Measurements from ENCODE around the gene FTCD.

The FTCD gene

GRCh38 chr21:46159390-46159789 is 4.0 kb upstream of the FTCD start:
- no peaks in the 10 kb centered on the region for H3K27me3 ChIP-seq (ENCODE audit: control insufficient read depth in 2 of 2, insufficient read depth in 2 of 2, low read length in 2 of 2)
- no peak overlapping the region for H3K4me3 ChIP-seq (ENCODE audit: low read length in 2 of 2)
- no peak overlapping the region for H3K27ac ChIP-seq (ENCODE audit: low read depth in 2 of 2, low read length in 2 of 2)
- no peak overlapping the region for H3K9ac ChIP-seq (ENCODE audit: low read depth in 1 of 2, low read length in 2 of 2)
- H3K4me1 ChIP-seq (ENCODE audit: control insufficient read depth in 2 of 2, insufficient read depth in 2 of 2, low read length in 2 of 2): no peaks in the 10 kb centered on the region
- H3K9me3 ChIP-seq (ENCODE audit: control insufficient read depth in 2 of 2, low read length in 2 of 2): no peaks in the 10 kb centered on the region
- H3K36me3 ChIP-seq (ENCODE audit: control insufficient read depth in 2 of 2, insufficient read depth in 2 of 2, low read length in 2 of 2): peaks cover 0 to 2% of the 10 kb centered on the region in 2 donors

GRCh38 chr21:46158666-46159300 is 3.4 kb upstream of the FTCD start:
- no peak overlapping the region for H3K27ac ChIP-seq (ENCODE audit: low read depth in 2 of 2, low read length in 2 of 2)
- no peaks in the 10 kb centered on the region for H3K9me3 ChIP-seq (ENCODE audit: control insufficient read depth in 2 of 2, low read length in 2 of 2)
- no peak overlapping the region for H3K4me3 ChIP-seq (ENCODE audit: low read length in 2 of 2)
- H3K36me3 ChIP-seq (ENCODE audit: control insufficient read depth in 2 of 2, insufficient read depth in 2 of 2, low read length in 2 of 2): peaks cover 0 to 2% of the 10 kb centered on the region in 2 donors
- H3K9ac ChIP-seq (ENCODE audit: low read depth in 1 of 2, low read length in 2 of 2): no peak overlapping the region
- H3K27me3 ChIP-seq (ENCODE audit: control insufficient read depth in 2 of 2, insufficient read depth in 2 of 2, low read length in 2 of 2): no peaks in the 10 kb centered on the region
- H3K4me1 ChIP-seq (ENCODE audit: control insufficient read depth in 2 of 2, insufficient read depth in 2 of 2, low read length in 2 of 2): no peaks in the 10 kb centered on the region

- Histone ChIP-seq H3K27ac (ENCODE audit: low read depth in 2 of 2, low read length in 2 of 2) (no peak overlapping the region), H3K9me3 (ENCODE audit: control insufficient read depth in 2 of 2, low read length in 2 of 2) (no peaks in the 10 kb centered on the region), H3K4me1 (ENCODE audit: control insufficient read depth in 2 of 2, insufficient read depth in 2 of 2, low read length in 2 of 2) (peaks cover 2 to 4% of the 10 kb centered on the region in 2 donors), H3K9ac (ENCODE audit: low read depth in 1 of 2, low read length in 2 of 2) (no peak overlapping the region), H3K36me3 (ENCODE audit: control insufficient read depth in 2 of 2, insufficient read depth in 2 of 2, low read length in 2 of 2) (peaks cover 0 to 2% of the 10 kb centered on the region in 2 donors), H3K27me3 (ENCODE audit: control insufficient read depth in 2 of 2, insufficient read depth in 2 of 2, low read length in 2 of 2) (no peaks in the 10 kb centered on the region), H3K4me3 (ENCODE audit: low read length in 2 of 2) (no peak overlapping the region)
Measured at GRCh38 chr21:46157987-46158451, 2.6 kb upstream of the FTCD start.

GRCh38 chr21:46157396-46157986 is 2.1 kb upstream of the FTCD start:
- peaks cover 0 to 2% of the 10 kb centered on the region in 2 donors for H3K36me3 ChIP-seq (ENCODE audit: control insufficient read depth in 2 of 2, insufficient read depth in 2 of 2, low read length in 2 of 2)
- H3K27me3 ChIP-seq (ENCODE audit: control insufficient read depth in 2 of 2, insufficient read depth in 2 of 2, low read length in 2 of 2): no peaks in the 10 kb centered on the region
- no peak overlapping the region for H3K9ac ChIP-seq (ENCODE audit: low read depth in 1 of 2, low read length in 2 of 2)
- no peak overlapping the region for H3K27ac ChIP-seq (ENCODE audit: low read depth in 2 of 2, low read length in 2 of 2)
- H3K4me3 ChIP-seq (ENCODE audit: low read length in 2 of 2): no peak overlapping the region
- peaks cover 5 to 6% of the 10 kb centered on the region in 2 donors for H3K4me1 ChIP-seq (ENCODE audit: control insufficient read depth in 2 of 2, insufficient read depth in 2 of 2, low read length in 2 of 2)
- no peaks in the 10 kb centered on the region for H3K9me3 ChIP-seq (ENCODE audit: control insufficient read depth in 2 of 2, low read length in 2 of 2)

- Histone ChIP-seq H3K36me3 (ENCODE audit: control insufficient read depth in 2 of 2, insufficient read depth in 2 of 2, low read length in 2 of 2) (peaks cover 0 to 2% of the 10 kb centered on the region in 2 donors), H3K4me1 (ENCODE audit: control insufficient read depth in 2 of 2, insufficient read depth in 2 of 2, low read length in 2 of 2) (peaks cover 5 to 6% of the 10 kb centered on the region in 2 donors), H3K27me3 (ENCODE audit: control insufficient read depth in 2 of 2, insufficient read depth in 2 of 2, low read length in 2 of 2) (no peaks in the 10 kb centered on the region), H3K27ac (ENCODE audit: low read depth in 2 of 2, low read length in 2 of 2) (no peak overlapping the region), H3K9ac (ENCODE audit: low read depth in 1 of 2, low read length in 2 of 2) (no peak overlapping the region), H3K9me3 (ENCODE audit: control insufficient read depth in 2 of 2, low read length in 2 of 2) (no peaks in the 10 kb centered on the region), H3K4me3 (ENCODE audit: low read length in 2 of 2) (no peak overlapping the region)
Measured at GRCh38 chr21:46156678-46157077, 1.3 kb upstream of the FTCD start.

- Histone ChIP-seq H3K27me3 (ENCODE audit: control insufficient read depth in 2 of 2, insufficient read depth in 2 of 2, low read length in 2 of 2) (no peaks in the 10 kb centered on the region), H3K4me1 (ENCODE audit: control insufficient read depth in 2 of 2, insufficient read depth in 2 of 2, low read length in 2 of 2) (peaks cover 5 to 6% of the 10 kb centered on the region in 2 donors), H3K9ac (ENCODE audit: low read depth in 1 of 2, low read length in 2 of 2) (no peak overlapping the region), H3K9me3 (ENCODE audit: control insufficient read depth in 2 of 2, low read length in 2 of 2) (no peaks in the 10 kb centered on the region), H3K36me3 (ENCODE audit: control insufficient read depth in 2 of 2, insufficient read depth in 2 of 2, low read length in 2 of 2) (peaks cover 0 to 2% of the 10 kb centered on the region in 2 donors), H3K4me3 (ENCODE audit: low read length in 2 of 2) (no peak overlapping the region), H3K27ac (ENCODE audit: low read depth in 2 of 2, low read length in 2 of 2) (no peak overlapping the region)
Measured at GRCh38 chr21:46156378-46156645, 933 bp upstream of the FTCD start.

- no peak overlapping the region for H3K4me3 ChIP-seq (ENCODE audit: low read length in 2 of 2)
- H3K27ac ChIP-seq (ENCODE audit: low read depth in 2 of 2, low read length in 2 of 2): no peak overlapping the region
- no peaks in the 10 kb centered on the region for H3K9me3 ChIP-seq (ENCODE audit: control insufficient read depth in 2 of 2, low read length in 2 of 2)
- H3K27me3 ChIP-seq (ENCODE audit: control insufficient read depth in 2 of 2, insufficient read depth in 2 of 2, low read length in 2 of 2): no peaks in the 10 kb centered on the region
- peaks cover 5 to 6% of the 10 kb centered on the region in 2 donors for H3K4me1 ChIP-seq (ENCODE audit: control insufficient read depth in 2 of 2, insufficient read depth in 2 of 2, low read length in 2 of 2)
- peaks cover 0 to 2% of the 10 kb centered on the region in 2 donors for H3K36me3 ChIP-seq (ENCODE audit: control insufficient read depth in 2 of 2, insufficient read depth in 2 of 2, low read length in 2 of 2)
- H3K9ac ChIP-seq (ENCODE audit: low read depth in 1 of 2, low read length in 2 of 2): no peak overlapping the region
Measured at GRCh38 chr21:46154955-46155513, 345 bp downstream of the FTCD start.

- Histone ChIP-seq H3K27ac (ENCODE audit: low read depth in 2 of 2, low read length in 2 of 2) (no peak overlapping the region), H3K4me1 (ENCODE audit: control insufficient read depth in 2 of 2, insufficient read depth in 2 of 2, low read length in 2 of 2) (peaks cover 5 to 6% of the 10 kb centered on the region in 2 donors), H3K4me3 (ENCODE audit: low read length in 2 of 2) (no peak overlapping the region), H3K9me3 (ENCODE audit: control insufficient read depth in 2 of 2, low read length in 2 of 2) (no peaks in the 10 kb centered on the region), H3K36me3 (ENCODE audit: control insufficient read depth in 2 of 2, insufficient read depth in 2 of 2, low read length in 2 of 2) (peaks cover 0 to 2% of the 10 kb centered on the region in 2 donors), H3K9ac (ENCODE audit: low read depth in 1 of 2, low read length in 2 of 2) (no peak overlapping the region), H3K27me3 (ENCODE audit: control insufficient read depth in 2 of 2, insufficient read depth in 2 of 2, low read length in 2 of 2) (no peaks in the 10 kb centered on the region)
Measured at GRCh38 chr21:46154155-46154954, 1.0 kb downstream of the FTCD start.

- Histone ChIP-seq H3K9me3 (ENCODE audit: control insufficient read depth in 2 of 2, low read length in 2 of 2) (no peaks in the 10 kb centered on the region), H3K4me3 (ENCODE audit: low read length in 2 of 2) (peak overlapping the region; percentile 31 to 39), H3K27me3 (ENCODE audit: control insufficient read depth in 2 of 2, insufficient read depth in 2 of 2, low read length in 2 of 2) (no peaks in the 10 kb centered on the region), H3K4me1 (ENCODE audit: control insufficient read depth in 2 of 2, insufficient read depth in 2 of 2, low read length in 2 of 2) (peaks cover 5 to 6% of the 10 kb centered on the region in 2 donors), H3K9ac (ENCODE audit: low read depth in 1 of 2, low read length in 2 of 2) (peak overlapping the region in 1 of 2 donors; percentile 48), H3K36me3 (ENCODE audit: control insufficient read depth in 2 of 2, insufficient read depth in 2 of 2, low read length in 2 of 2) (peaks cover 0 to 2% of the 10 kb centered on the region in 2 donors), H3K27ac (ENCODE audit: low read depth in 2 of 2, low read length in 2 of 2) (no peak overlapping the region)
Measured at GRCh38 chr21:46153247-46154154, 1.9 kb downstream of the FTCD start.

All from mucosa of rectum (tissue), 2 donors.